ENCODE measurements around the gene PHLDB2.

Gene PHLDB2

DNA sequence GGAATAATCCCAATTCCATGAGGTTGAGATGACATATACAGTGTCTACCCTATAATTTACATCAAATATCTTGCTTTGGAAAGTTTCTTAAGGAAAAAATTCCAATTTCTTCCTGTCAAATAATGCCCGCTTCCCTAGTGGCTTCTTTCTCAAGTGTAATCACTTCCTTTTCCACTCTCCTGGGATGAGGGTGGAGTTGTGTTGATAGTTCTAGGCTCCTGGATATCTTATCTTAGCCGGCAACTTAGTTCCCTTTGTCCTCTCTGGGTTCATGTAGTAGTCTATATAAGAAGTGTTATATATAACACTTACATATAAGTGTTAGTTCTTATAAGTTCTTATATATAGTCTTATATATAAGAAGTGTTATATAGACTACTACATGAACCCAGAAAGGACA, 150.6 kb downstream of the PHLDB2 start:
- ChIA-PET POLR2A (no interaction called here), CTCF (interaction anchor here (1.8 to 13.8 kb wide), 3 partner anchors 15 to 294 kb away, joined by 6 to 383 read pairs (median 124); partner anchors contain the start of gene TAGLN3)
- no peak for DNase-seq (ENCODE audit: extremely low spot score)
- TF ChIP-seq, protein P1, sequence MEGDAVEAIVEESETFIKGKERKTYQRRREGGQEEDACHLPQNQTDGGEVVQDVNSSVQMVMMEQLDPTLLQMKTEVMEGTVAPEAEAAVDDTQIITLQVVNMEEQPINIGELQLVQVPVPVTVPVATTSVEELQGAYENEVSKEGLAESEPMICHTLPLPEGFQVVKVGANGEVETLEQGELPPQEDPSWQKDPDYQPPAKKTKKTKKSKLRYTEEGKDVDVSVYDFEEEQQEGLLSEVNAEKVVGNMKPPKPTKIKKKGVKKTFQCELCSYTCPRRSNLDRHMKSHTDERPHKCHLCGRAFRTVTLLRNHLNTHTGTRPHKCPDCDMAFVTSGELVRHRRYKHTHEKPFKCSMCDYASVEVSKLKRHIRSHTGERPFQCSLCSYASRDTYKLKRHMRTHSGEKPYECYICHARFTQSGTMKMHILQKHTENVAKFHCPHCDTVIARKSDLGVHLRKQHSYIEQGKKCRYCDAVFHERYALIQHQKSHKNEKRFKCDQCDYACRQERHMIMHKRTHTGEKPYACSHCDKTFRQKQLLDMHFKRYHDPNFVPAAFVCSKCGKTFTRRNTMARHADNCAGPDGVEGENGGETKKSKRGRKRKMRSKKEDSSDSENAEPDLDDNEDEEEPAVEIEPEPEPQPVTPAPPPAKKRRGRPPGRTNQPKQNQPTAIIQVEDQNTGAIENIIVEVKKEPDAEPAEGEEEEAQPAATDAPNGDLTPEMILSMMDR (IDR thresholded peaks at IDR 0.05; ENCODE audit: control extremely low read depth, extremely low read depth, low read depth, missing control alignments) = no peak

DNA sequence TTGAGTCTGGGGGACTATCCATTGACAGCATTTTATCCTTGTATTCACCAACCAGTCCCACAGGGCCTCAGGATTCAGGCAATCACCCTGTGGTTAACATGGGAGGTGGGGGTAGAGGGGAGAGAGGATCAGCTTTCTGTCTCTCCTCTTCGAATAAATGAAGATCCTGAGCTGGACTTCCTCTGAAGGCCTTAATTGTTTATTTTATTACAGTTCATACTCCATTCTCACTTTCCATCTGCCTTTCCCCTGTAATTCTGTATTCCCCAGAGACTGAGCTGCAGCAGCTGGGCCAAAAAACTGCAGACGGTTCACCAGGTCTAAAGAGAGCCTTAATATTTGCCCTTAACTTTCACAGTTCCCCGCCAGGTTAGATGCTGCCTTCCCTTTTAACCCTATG, 151.6 kb downstream of the PHLDB2 start:
- TF ChIP-seq, protein P1 (IDR thresholded peaks at IDR 0.05; ENCODE audit: control extremely low read depth, extremely low read depth, low read depth, missing control alignments) = no peak
- DNase-seq (ENCODE audit: extremely low spot score) = no peak
- ChIA-PET CTCF (interaction anchor here (1.5 to 13.8 kb wide), 4 partner anchors 14 to 295 kb away, joined by 4 to 383 read pairs (median 65); partner anchors contain the start of gene TAGLN3), POLR2A (no interaction called here)

DNA sequence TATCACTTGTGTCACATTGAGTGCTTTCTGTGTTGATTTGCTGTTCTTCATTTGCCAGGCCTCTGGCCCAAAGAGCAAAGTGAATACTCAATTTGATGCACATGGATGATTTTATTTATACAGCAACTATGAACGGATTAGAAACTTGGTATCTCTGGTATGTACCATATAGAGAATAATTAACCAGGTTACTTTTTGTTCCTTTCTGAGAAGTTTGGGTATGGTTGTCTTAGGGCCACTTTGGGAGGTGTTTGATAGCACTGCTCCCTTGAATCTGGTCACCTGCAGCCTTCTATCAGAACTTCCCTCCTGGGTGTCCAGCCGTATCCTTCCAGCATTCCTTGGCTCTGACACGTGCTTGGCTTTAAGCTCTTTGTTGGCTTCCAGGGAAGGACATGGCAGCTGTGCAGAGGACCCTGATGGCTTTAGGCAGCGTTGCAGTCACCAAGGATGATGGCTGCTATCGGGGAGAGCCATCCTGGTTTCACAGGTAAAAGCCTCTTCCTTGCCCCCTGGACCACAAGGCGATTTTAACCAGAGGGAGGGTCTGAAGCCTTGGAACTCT, 152.4 kb downstream of the PHLDB2 start:
- POLR2A ChIA-PET = no interaction called here
- CTCF ChIA-PET = interaction anchor here (1.5 to 13.8 kb wide), 5 partner anchors 13 to 296 kb away, joined by 4 to 383 read pairs (median 18); partner anchors contain the start of gene TAGLN3
- TF ChIP-seq, protein P1 (IDR thresholded peaks at IDR 0.05; ENCODE audit: control extremely low read depth, extremely low read depth, low read depth, missing control alignments) = no peak
- no peak for DNase-seq (ENCODE audit: extremely low spot score)

DNA sequence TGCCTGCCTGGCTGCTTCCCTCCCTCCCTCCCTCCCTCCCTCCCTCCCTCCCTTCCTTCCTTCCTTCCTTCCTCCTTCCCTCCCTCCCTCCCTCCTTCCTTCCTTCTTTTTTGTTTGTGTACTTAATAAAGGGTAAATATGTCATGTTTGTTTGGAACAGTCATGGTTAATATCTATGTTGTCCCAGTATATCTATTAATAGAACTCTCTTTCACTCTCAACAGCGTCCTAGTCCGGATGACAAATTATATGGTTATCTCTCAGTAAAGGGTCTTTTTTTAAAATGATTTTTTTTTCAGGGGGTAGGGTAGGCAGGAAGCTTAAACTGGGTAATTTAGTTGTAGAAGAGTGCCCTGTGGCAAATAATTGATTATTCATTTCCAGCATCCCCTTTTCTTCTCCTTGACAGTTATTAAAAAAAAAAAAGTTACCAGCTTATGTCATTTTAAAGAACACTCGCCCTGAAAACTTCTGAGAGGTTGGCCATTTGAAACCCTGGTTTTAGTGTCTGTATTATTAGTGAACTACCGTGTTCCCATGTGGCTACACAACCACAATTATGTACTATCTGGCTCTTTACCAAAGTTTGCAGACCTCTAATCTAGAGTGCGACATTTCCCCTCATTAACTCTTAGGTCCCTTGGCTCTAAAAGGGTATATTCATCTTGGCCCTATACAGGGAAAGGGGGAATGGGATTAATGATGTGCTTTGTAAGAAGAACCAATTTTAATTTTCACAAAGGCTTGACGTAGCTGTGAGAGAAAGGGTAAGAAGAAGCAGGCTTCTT, 153.3 kb downstream of the PHLDB2 start:
- POLR2A ChIA-PET = no interaction called here
- CTCF ChIA-PET = interaction anchor here (0.6 to 13.8 kb wide), 25 partner anchors 11 to 435 kb away, joined by 3 to 383 read pairs (median 7); partner anchors contain the start of genes ABHD10 and TAGLN3
- DNase-seq (ENCODE audit: extremely low spot score) = no peak
- TF ChIP-seq, protein P1 (IDR thresholded peaks at IDR 0.05; ENCODE audit: control extremely low read depth, extremely low read depth, low read depth, missing control alignments) = no peak

DNA sequence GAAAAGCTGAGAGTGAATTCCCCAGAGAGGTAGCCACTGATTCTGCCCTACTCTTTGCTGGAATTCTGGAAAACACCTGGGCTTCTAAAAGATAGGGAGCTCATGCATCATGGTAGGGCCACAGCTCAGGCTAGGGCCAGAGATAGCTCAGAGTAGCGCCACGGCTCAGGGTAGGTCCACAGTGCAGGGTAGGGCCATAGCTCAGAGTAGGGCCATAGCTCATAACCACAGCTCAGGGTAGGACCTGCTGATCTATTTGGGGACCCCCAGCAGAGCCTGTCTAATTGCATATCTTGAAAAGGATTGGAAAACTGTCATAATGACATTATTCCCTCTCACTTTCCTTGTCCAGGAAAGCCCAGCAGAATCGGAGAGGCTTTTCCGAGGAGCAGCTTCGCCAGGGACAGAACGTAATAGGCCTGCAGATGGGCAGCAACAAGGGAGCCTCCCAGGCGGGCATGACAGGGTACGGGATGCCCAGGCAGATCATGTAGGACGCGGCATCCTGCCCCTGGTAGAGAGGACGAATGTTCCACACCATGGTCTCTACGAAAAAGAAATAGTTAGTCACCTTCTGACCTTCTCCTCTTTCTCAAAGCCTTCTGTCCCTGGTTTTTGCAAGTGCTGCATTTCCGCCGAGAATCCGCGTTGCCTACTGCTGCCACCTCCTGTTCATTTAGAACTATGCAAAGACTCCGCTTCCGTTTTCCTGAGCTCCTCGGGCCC, 154.2 kb downstream of the PHLDB2 start:
- TF ChIP-seq, protein P1 (IDR thresholded peaks at IDR 0.05; ENCODE audit: control extremely low read depth, extremely low read depth, low read depth, missing control alignments) = peak; percentile 76
- DNase-seq (ENCODE audit: extremely low spot score) = peak; percentile 66
- ChIA-PET POLR2A (no interaction called here), CTCF (interaction anchor here (0.6 to 13.8 kb wide), 46 partner anchors 11 to 489 kb away, joined by 3 to 383 read pairs (median 5); partner anchors contain the start of genes ABHD10 and TAGLN3)

DNA sequence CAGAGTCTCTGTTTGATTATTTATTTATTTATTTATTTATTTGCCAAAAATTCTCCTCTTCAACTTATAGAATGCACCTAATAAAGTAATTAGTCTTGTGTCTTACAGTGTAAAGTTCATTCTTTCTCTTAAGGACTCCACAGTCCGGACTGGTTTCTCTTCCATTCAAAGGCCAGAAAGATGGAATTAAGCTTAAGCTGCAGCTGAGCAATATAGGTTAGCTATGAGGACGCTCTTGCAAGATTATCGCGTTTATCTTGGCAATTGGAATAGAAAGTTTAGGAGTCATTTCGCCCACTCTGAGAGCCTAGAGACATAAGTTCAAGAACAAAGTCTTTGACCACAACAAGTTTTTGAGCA, 154.7 kb downstream of the PHLDB2 start:
- no peak for DNase-seq (ENCODE audit: extremely low spot score)
- TF ChIP-seq, protein P1 (IDR thresholded peaks at IDR 0.05; ENCODE audit: control extremely low read depth, extremely low read depth, low read depth, missing control alignments) = no peak
- ChIA-PET CTCF (interaction anchor here (0.7 to 13.8 kb wide), 41 partner anchors 10 to 490 kb away, joined by 3 to 383 read pairs (median 5); partner anchors contain the start of genes ABHD10 and TAGLN3), POLR2A (no interaction called here)

All from GM10248 (cell line).